Stimulated activated CD4-positive, alpha-beta T cell treated with anti-CD3 and anti-CD28 coated beads, Interleukin-2, amount 100 ng/mL, for 4 hours (primary cell): Measurements from ENCODE around the gene ACBD5.
"Not testable (repeated sequence)": the region's sequence is repeated elsewhere in the genome, so short reads cannot be mapped to it uniquely, and the experiment has no call there.

Experiments
- DNase-seq: peaks from one replicate; pipeline ENCODE4 v3.0.0-alpha.2; 2020; ENCODE audit warnings: low read depth

ACBD5 gene

DNA sequence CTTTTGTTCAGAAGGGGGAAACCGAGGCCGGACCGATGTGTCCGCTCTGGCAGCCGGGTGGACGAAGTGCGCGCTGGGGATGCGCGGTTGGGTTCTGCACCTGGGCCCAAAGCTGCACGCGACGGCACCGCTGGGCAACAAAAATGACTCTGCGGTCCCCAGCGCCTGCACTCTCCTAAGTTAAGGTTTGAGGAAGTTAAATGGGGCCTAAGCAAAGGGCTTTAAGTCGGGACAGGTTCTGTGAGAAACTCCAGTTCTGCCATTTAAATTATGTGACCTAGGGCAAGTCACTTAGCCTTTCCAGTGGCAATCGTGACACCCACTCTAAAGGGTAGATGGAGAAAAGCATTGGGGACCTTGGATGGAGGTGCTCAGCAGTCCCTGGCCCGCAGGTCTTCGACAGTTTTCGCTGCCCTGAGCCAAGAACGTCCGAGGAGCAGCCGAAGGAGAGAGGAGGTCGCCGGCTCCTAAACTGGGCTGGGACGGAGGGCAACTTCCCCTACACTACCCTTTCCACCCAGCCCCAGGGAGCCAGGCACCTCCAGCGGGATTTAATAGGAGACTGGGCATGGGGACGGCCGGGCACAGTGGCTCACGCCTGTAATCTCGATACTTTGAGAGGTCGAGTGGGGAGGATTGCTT is 534 bp upstream of the ACBD5 start:
- no peak for DNase-seq

DNA sequence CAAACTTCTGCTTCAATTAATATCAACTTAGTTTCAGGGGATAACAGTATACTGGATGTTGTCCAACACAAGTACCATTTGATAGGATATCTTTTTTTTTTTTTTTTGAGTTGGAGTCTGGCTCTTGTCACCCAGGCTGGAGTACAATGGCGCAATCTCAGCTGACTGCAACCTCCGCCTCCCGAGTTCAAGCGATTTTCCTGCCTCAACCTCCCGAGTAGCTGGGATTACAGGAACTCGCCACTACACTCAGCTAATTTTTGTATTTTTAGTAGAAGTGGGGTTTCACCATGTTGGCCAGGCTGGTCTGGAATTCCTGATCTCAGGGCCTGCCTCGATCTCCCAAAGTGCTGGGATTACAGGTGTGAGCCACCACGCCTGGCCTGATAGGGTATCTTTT is 3.1 kb downstream of the ACBD5 start:
- DNase-seq: not testable (repeated sequence)

DNA sequence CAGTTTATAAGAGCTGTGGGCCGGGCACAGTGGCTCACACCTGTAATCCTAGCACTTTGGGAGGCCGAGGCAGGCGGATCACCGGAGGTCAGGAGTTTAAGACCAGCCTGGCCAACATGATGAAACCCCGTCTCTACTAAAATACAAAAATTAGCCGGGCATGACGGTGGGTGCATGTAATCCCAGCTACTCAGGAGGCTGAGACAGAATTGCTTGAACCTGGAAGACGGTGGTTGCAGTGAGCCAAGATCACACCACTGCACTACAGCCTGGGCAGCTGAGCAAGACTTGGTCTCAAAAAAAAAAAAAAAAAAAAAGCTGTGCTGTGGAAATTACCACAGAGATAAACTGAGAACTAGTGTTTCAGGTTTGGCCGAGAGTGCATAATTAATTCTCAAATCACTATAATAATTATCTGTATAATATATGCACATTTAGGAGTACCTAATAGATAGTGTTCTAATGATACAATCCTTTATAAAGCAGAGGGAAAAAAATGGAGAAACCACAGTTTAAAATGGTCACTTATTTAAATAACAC is 3.9 kb downstream of the ACBD5 start:
- not testable (repeated sequence) for DNase-seq

DNA sequence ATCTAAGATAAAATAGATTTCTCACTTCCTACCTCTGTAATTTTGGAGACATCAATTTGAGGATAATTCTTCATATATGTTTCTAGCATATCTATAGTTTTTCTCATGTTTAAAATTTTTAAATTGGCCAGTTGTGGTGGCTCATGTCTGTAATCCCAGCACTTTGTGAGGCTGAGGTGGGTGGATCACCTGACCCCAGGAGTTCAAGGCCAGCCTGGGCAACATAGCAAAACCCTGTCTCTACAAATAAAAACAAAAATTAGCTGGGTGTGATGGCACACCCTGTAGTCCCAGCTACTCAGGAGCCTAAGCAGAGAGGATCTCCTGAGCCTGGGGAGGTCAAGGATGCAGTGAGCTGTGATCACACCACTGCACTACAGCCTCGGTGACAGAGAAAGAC is 4.9 kb downstream of the ACBD5 start:
- no peak for DNase-seq

DNA sequence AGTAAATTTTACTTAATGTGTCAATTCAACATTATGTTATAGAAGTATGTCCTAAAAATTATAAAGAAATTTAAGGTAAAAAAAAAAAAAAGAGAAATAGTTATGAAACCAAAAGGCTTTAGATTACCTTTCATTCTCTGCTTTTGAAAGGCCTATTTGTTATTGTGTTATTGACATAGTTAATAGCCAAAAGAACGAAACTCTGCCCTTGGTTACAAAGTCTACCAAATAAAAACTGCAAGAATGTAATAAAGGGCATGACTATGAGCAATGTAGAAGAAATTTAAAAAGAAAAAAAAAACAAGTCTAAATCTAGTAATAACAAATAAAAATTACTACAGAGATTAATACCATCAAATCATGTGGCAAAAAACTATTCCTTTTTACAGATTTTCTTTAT is 10.6 kb downstream of the ACBD5 start:
- no peak for DNase-seq

DNA sequence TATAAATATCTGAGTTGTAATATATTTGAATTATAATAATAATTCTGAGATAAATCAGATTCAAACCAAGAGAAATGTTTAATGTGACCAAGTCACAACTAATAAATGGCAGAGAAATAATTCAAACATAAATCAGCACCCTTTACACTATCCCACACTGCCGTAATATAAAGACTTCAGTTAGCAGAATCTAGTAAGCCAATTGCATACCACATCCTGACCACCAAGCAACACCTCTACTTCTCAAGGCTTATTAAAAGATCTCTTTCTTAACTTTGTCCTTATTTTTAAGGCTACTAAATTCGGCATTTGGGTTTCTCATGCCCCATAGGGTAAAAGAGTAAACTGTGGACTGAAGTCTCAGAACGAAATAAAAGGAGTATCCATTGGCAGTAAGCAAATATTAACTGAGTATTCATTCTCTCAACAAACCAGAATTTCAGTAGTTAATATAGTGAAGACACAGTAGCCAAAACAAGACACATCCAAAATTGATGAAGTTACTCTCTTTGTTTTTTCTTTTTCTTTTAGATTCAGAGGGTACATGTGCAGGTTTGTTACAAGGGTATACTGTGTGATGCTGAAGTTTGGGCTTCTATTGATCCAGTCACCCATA is 14.8 kb downstream of the ACBD5 start:
- no peak for DNase-seq

DNA sequence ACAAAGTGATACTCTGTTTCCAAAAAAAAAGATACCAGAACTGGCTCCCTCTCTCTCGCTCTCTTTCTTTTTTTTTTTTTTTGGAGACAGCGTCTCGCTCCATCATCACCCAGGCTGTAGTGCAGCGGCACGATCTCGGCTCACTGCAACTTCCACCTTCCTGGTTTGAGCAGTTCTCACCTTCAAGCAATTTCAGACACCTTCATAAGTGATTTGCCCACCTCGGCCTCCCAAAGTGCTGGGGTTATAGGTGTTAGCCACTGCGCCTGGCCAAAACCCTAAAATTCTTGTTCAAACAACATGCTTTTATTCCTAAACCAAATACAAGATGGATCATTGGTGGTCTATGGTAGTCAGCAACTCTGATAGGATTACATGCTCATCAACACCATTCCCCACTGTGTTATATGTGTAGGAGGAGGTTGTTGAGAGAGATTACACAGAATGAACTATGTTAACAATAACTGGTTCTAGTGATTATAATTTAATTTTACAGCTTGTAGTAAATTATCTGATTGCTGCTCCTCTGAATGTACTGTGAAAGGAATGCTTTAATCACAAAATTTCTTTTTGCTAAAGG is 15.5 kb downstream of the ACBD5 start:
- no peak for DNase-seq

DNA sequence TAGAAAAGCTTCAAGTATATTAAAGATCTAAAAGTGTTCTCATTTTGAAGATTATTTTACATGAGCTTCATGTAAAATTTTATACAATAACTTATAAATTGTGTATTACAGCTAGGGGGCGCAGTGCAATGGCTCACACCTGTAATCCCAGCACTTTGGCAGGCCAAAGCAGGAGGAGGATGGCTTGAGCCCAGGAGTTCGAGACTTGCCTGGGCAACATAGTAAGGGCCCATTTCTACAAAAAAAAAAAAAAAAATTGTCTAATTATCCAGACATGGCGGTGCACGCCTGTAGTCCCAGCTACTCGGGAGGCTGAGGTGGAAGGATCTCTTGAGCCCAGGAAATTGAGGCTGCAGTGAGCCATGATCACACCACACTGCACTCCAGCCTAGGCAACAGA is 16.6 kb downstream of the ACBD5 start:
- peak; percentile 33 for DNase-seq

DNA sequence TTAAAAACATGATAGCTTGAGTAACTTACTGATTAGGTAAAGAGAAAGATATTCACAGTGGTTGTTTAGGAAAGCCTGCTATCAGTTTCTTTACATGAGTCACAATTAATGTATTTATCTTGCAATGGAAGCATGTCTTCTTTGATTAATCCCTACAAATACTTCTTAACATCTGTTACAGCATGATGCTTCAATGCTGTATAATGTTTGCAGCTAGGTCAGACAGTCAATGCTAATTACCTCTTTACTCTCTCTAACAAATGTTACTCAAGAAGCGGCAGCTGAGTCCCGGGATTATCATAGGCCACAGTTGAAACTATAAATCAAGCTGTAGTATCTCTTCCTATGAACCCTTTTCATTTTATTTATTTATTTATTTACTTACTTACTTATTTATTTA is 33.2 kb downstream of the ACBD5 start:
- no peak for DNase-seq

DNA sequence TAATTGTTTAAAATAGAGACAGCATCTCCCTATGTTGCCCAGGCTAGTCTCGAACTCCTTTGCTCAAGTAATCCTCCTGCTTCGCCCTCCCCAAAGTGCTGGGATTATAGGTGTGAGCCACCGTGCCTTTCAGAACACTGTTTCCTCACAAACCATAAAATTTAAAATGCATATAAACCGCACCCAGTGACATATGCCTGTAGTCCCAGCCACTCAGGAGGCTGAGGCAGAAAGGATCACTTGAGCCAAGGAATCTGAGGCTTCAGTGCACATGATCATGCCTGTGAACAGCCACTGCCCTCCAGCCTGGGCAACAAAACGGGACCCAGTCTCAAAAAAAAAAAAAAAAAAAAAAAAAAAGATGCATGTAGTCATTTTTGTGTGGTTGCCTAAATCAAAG is 36.8 kb downstream of the ACBD5 start:
- DNase-seq: no peak

DNA sequence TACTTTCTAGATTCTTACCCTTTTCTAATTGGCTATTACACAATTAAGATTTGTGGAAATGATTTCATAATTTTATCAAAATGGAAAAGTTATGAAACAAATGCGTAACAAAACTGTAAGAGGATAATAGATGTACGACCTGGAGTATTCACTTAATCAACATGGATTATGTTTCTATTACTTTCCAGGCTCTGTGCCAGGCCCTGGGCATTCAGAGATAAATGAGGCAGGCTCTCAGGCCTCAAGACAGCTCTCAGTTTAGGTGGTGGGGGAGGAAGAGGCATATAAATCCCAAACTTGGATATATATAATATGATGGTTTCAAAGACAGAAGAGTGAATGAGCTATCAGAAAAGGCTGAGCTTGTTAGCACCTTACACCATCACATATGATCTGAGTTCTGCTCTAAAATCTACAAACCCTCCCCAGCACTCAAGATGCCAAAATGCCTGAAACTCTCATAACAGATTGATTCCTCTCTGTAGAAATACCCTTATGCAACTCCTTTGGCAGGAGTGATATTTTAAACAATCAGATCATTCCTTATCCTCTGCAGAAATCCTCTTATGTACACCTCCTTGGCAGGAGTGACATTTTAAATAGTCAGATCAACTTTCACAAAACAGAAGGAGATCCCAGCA is 42.5 kb downstream of the ACBD5 start:
- DNase-seq: no peak

DNA sequence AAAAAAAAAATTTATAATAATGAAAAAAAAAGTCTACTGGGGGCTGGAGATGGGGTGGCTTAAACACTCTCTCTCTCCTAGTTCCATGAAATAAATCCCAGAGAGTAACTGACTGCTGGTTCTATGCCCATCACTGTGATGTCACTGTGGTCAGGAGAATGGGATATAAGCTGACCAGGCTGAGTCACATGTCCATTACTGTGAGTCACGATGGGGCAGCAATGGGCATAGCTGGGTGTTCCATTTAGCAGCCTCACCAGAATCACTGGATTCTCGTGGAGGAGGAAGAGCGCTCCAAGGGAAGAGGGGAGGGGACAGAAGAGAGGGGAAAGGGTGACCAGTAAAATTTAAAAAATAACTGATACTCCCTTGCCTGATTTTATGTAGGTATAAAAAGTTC is 48.3 kb downstream of the ACBD5 start:
- DNase-seq: no peak

DNA sequence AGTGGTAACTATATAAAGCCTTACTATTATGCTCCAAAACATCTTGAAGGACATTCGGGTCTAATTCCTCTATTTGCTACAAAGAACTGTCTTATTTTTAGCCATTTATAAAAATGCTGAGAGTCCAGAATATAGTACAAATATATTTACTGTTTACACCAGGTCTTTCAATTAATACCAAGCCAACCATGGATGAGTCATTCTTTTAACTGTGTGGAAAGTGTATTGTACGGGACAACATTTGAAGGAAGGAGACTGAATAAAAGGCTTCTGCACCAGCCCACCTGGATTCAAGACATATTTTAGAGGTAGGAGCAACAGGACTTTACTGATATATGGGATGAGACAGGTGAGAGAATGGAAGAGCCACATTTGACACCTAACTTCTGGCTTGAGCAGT is 50.1 kb downstream of the ACBD5 start:
- no peak for DNase-seq

DNA sequence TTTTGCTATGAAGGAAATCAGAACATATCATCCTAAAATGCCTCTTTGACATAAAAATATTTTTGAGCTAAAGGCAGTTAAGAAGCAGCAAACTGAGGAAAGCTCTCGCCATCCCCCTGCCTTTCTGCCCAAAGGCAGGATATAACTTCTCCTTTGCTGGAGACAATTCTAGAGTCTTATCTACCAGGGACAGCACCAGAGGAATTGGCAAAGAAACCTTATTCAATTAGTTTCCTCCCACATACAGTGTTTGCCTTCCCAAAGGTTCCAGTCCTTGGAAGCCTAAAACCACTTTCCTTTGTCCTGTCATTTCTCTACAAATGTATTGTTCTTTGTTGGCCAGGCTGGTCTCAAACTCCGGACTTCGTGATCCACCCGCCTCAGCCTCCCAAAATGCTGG is 51.7 kb downstream of the ACBD5 start:
- no peak for DNase-seq

DNA sequence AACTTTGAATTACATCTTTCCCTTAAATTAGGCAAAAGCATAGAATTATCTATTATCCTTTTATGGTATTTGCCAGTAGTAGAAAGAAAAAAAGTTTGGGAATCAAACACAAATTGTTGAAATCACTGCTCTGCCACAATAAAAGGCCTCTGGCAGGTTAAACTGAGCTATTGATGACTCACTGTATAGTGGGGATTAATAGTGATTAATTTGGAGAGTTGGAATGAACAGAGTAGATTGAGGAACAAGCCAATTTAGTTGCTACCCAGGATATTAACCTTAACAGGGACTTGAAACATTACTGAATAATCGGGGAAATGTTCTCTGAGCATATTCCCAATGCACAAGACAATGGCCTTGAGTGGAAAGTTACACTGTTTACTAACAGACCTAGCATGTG is 52.3 kb downstream of the ACBD5 start:
- no peak for DNase-seq

DNA sequence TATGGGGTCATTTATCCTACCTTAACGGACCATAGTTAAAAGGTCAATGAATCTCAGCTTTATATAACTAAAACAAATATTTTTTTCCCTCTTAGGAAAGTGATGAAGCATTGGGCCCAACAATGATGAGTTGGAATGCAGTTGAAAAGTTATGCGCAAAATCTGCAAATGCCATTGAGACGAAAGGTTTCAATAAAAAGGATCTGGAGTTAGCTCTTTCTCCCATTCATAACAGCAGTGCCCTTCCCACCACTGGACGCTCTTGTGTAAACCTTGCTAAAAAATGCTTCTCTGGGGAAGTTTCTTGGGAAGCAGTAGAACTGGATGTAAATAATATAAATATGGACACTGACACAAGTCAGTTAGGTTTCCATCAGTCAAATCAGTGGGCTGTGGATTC is 70.7 kb downstream of the ACBD5 start:
- DNase-seq: no peak

DNA sequence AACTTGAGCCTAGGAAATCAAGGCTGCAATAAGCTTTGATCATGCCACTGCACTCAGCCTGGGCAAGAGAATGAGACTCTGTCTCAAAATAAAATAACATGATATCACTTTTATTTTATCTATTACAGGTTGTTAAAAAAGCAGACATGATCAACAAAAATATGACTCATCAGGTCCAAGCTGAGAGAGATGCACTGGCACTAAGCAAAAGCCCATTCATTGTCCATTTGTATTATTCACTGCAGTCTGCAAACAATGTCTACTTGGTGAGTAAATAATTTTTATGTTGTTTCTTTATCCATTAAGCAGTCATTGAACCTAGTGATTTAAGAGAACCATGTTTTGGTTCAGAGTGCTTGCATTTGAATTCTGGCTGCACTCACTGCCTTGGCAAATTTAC is 82.2 kb downstream of the ACBD5 start:
- DNase-seq: no peak

DNA sequence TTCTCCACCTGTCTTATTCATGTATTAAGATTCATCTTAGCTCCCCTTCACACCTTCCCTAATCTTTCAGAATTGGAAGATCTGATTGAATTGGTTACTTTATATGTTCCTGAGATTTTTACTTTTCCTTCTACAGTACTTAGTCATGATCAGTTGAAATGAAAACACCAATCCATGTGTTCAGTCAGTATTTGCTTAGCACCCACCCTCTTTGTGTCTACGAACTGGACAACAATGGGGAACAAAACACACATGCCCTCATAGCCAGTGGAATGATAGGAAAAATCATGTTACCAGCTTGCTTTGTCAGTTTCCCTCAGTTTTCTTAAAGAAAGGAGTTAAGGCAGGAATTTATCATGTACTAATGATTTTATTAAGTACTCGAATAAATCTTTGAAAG is 83.4 kb downstream of the ACBD5 start:
- DNase-seq: no peak

DNA sequence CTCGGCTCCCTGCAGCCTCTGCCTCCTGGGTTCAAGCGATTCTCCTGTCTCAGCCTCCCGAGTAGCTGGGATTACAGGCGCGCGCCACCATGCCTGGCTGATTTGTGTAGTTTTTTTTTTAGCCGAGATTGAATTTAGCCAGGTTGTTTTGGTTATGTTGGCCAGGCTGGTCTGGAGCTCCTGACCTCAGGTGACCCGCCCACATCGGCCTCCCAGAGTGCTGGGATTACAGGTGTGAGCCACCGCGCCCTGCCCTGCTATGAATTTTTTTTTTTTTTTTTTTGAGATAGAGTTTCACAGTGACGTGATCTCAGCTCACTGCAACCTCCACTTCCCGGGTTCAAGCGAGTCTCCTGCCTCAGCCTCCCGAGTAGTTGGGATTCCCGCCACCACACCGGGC is 84.0 kb downstream of the ACBD5 start:
- DNase-seq: not testable (repeated sequence)

DNA sequence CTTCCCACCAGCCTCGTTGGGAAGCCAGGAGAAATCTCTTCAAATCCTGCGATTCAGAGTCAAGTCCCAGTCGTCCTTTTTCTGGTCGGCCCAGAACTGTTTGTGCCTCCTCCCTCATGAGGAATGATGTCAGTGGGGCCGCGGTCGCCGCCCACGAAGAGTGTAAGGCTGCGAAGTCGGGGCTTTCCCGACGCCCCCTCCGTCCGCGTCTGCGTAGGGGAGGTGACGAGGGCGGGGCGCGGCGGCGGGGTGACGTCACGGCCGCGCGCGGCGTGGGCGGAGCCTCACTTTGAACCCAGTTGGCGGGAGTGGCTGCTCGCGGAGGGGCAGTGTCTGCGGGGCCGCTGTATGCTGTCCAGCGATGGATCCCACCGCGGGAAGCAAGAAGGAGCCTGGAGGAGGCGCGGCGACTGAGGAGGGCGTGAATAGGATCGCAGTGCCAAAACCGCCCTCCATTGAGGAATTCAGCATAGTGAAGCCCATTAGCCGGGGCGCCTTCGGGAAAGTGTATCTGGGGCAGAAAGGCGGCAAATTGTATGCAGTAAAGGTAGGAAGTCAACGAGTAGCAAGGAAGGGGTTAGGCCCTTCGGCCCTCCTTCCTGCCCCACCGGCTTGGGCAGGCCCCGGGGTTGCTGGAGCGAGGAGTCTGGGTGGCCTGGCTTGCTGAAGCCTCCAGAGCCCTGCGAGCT is 85.4 kb downstream of the ACBD5 start, which contains the start of gene MASTL:
Gene MASTL (plus strand): TSS at position 287 of the 689 bp plus-strand sequence. CDS start 75 bp downstream, at position 362.
- peak; percentile 91 for DNase-seq

DNA sequence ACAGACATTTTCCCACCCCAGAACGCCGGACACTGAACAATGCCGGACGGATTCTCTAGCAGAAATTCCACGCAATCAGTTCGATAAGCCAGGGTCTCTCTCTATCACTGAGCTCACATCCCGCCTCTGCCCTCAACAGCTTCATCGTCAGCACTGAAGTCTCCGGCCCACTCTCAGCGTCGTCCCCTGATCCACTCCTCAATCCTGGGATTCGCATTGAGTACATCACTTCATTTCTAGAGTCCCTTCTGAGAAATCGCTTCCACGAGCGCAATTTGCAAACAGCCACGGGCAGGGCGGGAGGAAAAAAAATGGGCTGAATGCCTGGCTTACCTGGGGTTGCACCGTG is 86.8 kb downstream of the ACBD5 start:
- DNase-seq: no peak

DNA sequence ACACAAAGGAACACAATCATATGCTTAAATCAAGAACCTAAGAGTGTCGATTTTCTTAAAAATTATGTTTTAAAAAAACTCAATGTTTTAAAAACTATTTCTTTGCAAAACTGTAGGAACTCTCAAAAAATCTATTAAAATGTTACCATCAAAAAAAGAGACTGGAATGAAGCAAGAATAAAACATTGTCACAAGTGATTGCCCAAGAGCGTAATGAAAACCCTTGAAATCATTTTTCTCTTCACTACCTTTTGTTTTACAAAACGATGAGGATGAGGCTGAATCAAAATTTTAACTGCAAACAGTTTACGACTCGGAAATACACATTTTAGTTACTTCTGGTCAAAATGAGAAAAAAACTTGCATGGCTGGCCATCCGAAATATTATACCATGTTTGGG is 87.3 kb downstream of the ACBD5 start:
- DNase-seq: no peak

DNA sequence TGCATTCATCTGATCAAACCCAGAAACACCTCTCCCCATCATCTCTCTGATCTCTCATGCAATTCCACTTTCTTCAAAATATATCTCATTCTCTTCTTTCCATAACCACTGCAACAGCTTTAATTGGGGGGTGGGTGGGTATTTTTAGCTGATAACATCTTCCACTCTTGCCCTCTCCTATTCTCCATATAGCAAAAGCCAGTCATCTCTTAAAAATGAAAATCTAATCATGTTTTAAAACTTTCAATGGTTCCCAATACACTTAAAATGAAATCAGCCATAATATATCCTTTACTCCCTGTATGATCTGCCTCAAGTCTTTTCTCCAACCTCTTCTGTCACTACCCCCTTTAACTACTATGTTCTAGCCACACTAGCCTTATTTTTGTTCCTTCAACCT is 87.9 kb downstream of the ACBD5 start:
- DNase-seq: no peak
